ENCODE measurements around the gene KIF1A.
"Not testable (repeated sequence)": the region's sequence is repeated elsewhere in the genome, so short reads cannot be mapped to it uniquely, and the experiment has no call there.

- not testable (repeated sequence) for TF ChIP-seq CTCF, EZH2, EZH2phosphoT487 (IDR thresholded peaks at IDR 0.05)
Observed at GRCh38 chr2:240694304-240694703, 125.7 kb downstream of the KIF1A start.
